UCSD-AML1 (cell line): ENCODE measurements around the gene PRR7.

ENCODE experiments used
- DNase-seq: peaks from one replicate; lab custom pipeline; 2025; ENCODE audit not compliant: unreplicated experiment; lab: John Stamatoyannopoulos, UW

Gene PRR7

DNA sequence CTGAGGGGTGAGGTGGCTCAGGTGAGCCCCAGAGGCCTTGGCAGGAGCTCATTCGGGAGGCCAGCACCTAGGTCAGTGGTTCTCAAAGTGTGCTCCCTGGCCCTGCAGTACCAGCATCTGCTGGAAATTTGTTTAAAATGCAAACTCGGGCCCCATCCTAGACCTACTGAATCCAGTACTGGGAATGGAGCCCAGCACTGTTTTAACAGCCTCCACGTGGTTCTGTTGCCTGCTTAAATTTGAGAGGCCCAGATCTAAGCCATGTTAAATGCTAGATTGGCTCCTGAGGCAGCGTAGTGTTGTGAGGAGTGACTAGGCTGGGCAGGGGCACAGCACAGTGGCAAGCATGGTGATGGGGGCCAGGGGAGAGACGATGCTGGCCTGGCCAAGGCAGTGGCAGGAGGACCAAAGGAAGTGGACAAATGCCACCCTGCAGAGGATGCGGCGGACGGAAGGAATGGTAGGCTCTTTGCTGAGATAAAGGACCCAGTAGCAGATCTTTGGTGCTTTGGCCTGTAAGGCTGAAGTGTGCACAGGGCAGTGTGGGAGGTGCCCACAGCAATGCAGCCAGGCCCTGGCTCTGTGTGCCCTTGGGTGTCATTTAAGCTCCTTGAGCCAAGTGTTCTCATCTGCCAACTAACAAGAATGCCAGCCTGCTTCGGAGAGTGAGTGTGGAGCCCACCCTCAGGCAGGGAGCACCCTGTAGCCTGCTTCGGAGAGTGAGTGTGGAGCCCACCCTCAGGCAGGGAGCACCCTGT lies 4.2 kb downstream of the PRR7 start:
- no peak for DNase-seq

DNA sequence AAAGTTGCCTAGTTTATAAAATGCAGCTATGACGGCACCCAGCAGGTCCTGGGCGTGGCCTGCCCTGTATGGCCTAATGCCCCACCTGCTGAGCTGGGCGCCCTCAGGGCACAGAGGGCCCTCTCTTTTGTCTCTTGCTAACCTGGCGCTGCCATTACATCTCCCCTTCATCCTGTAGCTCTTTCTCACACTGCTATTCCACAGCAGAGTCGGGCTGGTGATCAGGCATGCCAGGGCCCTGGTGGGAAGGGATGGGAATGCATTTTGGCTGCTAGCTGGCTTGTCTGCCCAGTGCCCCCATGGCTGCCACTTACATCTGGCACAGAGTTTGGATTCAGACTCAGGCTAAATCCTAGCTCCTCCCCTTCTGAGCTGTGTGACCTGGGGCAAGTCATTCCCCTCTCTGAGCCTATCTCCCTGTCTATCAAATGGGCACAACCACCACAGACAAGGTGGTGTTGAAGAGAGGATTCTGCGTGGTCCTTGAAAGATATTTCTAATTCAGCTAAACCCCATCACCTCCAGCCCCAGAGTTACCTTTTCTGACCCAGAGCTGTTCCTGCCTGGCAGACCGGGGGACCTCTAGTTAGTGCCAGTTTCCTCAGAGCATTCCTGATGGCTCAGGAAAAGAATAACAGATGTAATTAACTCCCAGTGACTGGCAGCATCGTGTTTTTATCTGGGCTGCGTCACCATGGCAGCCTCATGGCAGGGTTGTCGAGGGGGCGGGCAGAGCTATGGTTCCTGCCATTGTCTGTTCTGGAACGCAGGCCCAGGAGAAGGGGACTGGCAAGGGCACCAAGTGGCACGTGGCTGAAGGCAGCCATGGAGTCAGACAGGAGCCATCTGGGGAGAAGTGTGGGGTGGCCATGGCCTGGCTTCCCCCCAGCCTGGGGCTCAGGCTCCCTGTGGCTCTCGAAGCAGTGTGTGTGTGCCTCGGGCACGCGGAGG lies 6.3 kb downstream of the PRR7 start:
- no peak for DNase-seq

DNA sequence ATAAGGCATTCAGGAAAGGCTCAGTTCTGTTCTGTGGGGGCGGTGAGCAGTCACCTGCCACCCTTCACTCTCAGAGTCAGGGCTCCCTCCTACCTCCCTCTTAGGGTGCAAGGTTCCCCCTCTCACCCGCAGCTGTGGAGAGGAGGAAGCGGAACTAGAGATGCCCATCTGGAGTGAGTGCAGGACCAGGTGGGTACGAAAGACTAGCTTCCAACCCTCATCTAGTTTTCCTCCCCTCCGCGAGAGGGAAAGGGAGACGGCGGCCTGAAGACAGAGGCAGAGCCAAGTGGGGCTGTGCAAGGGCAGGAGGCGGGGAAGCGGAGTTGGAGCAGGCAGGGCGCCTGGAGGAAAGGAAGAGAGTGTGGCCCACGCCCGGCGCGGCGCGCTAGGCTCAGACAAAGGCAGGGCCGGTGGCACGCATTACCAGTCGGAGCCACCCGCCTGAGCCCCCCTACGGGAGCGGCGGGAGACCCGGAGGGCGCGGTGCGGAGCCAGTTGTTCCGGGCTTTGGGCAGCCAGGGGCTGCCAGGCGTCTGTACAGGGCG lies 7.3 kb downstream of the PRR7 start:
- no peak for DNase-seq

DNA sequence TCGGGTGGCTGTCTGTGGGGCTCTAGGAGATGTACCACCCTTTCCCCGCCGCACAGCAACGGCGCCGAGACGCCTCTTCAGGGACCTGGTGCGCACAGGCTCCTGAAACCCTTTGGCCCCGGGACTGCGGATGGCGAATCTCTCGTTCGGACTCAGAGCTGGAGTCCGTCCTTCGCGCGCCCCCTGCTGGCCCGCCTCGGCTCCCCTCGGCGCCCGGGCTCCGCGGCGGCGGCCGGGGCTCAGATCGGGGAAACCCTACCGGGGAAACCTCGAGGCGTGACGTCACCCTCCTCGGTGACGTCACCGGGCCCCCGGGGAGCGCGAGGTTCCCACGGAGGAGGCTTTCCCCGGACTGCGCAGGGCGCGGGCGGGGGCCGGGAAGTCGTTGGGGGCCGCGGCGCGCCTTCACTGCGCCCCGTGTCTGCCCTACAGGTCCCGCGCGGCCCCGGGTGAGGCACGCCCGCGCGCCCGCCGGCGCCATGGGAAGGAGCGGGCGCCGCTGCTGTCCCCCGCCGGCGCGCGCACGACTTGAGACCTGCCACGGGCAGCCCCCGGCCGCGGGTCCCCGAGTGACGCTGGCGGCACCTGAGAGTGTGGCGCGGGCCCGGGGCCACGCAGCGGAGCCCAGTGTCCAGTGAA lies 7.9 kb downstream of the PRR7 start:
- peak; percentile 93 for DNase-seq

DNA sequence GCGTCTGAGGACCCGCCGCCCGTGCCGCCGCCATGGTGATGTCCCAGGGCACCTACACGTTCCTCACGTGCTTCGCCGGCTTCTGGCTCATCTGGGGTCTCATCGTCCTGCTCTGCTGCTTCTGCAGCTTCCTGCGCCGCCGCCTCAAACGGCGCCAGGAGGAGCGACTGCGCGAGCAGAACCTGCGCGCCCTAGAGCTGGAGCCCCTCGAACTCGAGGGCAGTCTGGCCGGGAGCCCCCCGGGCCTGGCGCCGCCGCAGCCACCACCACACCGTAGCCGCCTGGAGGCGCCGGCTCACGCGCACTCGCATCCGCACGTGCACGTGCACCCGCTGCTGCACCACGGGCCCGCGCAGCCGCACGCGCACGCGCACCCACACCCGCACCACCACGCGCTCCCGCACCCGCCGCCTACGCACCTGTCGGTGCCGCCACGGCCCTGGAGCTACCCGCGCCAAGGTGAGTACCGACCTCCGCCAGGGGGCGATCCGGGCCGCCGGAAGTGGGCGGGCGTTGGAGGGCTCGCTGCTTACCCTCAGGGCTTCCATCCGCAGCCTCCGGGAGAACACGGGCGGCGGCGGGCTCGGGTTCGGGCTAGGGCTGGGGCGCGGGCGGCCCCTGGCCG lies 8.5 kb downstream of the PRR7 start:
- peak; percentile 82 for DNase-seq

DNA sequence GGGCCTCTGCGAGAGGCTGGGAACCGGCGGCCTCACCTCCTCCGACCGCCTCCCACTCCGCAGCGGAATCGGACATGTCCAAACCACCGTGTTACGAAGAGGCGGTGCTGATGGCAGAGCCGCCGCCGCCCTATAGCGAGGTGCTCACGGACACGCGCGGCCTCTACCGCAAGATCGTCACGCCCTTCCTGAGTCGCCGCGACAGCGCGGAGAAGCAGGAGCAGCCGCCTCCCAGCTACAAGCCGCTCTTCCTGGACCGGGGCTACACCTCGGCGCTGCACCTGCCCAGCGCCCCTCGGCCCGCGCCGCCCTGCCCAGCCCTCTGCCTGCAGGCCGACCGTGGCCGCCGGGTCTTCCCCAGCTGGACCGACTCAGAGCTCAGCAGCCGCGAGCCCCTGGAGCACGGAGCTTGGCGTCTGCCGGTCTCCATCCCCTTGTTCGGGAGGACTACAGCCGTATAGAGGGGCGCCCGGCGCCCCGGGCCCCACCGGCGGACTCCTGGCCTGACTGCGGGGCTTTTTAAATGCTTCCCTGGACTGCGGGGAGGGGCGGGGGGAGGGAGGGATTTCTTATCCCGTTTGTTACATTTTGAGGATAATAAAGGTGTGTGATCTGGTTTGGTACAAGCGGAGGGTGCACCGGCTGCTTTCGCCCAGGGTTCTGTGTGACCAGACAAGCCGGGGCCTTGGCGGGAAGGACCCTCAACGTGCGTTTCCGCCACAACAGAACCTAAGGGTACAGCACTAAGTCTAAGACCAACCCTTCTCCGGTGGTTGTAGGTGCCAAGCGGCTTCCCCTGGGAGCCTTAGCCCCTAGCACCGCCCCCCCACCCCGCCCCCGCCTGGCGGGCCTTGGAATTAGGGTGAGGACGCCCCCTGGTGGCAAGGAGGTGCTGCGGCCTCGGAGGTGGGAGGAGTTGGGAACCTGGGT lies 9.3 kb downstream of the PRR7 start:
- peak; percentile 91 for DNase-seq

DNA sequence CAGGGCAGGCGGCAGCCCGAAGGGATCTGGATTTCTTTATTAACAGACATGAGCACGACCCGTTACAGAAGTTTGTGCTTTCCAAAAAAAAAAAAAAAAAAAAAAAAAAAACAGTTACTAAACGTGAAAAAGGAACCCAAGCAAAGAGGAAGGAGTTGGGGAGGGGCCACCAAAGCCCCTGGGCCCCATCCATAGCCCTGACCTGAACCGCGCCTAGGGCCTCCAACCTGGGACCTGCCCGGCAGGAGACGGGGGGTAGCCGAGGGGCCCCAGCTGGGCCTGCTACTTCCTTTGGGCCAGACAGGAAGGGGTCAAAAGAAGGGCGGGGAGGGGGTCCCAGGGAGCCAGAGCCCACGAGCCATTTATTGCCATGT lies 10.0 kb downstream of the PRR7 start:
- no peak for DNase-seq

DNA sequence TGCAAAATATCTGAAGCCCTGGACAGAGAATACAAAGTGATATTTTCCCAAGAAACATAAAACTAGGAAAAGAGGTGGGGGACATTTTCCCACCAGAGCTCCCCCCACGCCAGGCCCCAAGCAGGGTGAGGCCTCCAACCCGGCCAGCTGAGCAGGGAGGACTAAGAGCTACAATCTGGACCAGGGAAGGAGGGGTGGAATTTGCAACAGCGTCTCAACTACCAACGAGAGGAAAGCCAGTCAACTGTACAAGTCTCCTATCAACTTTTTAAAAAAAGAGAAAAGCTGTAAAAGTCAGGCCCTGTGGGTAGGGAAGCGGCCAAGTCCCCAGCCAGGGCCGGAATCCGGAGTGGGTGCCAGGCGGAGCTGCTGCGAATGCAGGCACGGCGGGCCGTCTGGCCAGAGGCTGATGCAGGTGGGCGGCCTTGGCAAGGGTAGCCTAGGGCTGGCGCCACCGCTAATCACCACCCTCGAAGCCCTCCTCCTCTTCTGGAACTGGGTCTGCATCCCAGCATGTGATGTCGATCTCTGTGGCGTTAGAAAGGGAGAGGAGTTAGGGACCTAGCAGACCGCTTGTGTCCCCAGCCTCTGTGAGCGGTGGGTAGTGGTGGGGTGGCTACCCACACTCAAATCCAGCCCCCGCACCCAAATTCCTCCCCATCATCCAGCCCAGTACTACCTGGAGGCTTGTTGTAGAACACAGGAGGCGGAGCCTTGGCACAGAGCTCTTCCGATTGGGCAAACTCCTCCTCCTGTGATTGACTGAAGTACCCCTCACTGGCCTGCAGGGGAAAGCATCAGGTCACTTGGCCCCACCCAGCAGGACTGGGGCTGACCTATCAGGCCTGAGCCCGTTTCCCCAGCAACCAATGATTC lies 10.6 kb downstream of the PRR7 start:
- peak; percentile 87 for DNase-seq

DNA sequence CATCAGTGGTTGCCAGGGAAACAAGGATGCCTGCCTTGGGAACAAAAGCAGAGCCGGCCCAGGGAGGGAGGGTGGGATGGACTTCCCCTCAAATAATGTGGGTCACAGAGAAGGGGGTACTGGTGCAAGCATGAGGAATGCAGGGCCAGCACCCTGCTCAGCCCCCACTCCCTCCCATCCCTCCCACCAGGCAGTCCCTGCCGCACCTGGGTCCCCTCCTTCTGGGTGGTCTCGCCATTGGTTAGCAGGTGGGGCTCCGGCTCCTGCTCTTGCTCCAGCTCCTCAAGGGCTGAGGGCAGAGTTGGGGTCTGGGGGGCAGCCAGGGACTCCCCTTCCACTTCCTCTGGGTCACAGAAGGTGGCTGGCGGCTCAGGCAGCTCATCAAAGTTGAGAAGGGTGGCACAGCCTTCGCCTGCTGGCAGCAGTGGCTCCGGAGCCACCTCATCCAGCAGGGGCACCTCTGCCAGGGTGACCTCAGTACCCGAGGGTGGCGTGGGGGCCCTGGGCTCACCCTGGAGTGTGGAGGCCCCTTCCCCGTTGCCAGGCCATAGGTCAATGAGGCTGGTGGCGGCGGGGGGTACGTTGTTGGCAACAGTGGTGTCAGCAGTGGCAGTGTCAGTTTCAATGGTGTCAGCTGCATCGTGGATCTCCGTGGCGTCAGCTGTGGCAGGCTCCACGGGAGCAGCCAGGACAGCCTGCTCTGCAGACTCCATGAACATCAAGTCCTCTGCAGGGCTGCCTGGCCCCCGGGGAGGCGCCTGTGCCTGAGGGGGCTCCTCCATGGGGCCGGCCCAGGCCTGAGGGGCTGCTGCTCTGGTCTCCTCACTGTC lies 11.5 kb downstream of the PRR7 start:
- DNase-seq: no peak

DNA sequence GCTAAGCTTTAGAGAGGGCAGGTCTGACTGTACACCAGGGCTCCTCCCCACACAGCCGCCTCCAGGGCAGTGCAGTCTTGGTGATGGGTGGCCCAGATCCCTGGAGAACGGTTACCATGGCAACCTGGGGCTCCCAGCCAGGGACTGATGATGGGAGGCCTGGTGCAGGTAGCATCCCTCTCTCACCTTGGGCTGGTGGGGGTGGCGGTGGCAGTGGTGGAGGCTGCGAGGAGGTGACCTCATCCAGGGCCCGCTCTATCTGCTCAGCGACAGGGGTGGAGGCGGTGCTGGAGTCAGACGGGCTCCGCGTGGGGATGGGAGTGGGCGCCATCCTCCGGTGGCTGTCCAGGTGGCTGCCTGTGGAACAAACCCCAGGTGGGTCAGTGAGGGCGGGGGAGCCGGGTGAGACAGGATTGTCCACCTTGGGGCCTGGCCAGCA lies 12.3 kb downstream of the PRR7 start:
- DNase-seq: no peak

DNA sequence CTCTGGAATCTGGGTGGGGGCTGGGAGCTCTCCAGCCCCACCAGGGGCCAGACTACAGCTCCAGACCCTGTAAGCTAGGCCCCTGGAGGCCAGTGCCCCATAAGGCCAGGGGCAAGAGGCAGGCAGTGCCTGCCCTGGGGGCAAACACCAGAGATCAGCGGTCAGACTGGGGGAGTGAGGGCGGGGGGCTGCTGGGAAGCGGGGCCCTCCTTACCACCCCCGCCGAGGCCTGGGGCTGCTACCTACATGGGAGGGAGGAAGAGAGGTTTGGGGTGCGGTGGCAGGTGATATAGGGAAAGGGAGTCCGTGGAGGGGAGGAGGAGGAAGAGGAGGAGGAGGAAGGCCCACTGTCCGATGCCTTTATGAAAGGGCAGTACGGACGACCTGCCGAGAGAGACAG lies 12.7 kb downstream of the PRR7 start:
- DNase-seq: no peak

DNA sequence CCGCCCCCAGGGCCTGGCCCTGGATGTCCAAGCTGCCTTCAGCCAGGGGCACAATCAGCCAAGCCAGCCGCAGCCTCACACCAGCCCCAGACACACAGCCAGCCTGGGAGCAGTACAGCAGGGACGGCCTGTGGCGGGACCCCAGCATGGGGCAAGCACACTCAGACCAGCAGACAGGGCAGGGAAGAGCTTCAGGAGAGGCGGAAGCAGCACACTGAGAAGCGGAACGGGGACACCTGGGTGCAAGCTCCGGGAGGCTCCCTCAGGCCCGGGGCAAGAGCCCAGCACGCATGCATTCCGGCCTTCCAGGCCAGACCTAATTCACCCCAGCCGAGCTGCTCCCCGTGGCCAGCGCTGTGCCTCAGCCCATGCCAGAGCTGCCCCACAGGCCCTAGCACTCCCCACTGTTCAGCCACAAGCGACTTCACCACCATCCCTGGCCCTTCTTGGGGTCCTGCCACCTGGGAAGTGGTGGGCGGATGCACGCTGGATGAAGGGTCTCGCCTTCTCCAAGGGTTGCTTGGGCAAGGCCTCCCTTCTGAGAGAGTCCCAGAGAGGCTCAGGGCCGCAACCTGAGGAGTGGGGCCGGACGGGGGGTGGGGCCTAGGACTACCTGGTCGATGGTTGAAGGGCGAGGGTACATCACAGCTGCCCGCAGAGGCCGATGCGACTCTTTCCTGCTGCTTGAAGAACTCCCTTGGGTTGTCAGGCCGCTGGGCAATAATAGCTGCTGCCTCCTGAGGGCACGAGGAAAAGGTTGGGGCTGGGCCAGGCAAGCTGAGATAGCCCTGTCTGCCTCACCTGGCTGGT lies 13.4 kb downstream of the PRR7 start:
- no peak for DNase-seq

DNA sequence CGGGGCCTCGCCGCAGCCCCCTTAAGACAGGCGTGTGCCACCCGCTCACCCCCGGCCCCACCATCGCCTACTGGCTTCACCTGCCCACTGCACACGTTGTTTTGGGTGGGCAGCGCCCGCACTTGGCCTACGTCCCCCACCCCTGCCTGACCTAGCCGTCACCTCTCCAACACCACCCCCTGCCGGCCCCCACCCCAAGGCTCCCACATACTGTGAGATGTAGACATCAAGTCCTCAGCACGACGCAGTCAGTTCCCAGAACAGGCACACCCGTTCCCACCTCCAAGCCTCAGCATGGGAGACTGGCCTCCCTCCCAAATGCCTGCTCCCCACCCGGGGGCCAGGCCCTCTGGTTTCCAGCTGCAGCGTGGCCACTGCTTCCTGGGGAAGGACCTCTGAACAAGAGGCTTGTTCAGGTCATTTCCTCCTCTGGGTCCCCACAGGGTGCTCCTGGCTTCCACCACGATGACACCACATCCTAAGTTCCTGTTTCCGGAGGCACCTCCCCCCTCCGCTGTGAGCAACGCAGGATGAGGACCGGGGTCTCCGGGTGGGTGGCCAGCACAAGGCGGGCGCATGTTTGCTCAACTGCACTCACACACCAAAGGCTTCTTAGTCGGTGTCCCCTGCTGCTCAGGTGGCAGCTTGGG lies 15.5 kb downstream of the PRR7 start:
- peak; percentile 71 for DNase-seq

DNA sequence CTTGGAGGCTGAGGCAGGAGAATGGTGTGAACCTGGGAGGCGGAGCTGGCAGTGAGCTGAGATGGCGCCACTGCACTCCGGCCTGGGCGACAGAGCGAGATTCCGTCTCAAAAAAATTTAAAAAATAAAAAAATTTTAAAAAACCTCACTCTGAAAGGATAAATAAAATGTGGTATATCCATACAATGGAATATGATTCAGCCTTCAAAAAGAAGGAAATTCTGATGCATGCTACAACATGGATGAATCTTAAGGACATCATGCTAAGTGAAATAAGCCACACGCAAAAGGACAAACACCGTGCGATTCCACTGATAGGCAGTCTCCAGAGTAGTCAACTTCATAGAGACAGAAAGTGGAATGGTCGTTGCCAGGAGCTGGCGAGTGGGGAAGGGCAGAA lies 18.4 kb downstream of the PRR7 start:
- no peak for DNase-seq

DNA sequence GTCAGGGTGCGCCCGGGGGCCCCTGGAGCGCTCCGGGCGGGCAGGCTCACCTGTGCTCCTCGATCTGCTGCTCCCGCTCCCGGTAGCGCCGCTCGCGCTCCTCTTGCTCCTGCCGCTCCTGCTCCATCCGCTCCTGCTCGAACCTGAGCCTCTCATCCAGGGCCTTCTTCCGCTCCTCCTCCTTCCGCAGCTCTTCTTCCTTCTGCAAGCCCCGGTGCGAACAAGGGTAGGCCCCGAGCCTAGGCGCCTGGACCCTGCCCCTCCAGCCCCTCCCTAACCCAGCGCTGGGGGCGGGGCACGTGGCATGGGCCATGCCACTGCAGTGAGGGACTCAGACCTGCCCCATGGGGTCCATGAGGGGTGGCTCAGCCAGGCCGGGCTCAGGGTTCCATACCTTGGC lies 20.2 kb downstream of the PRR7 start:
- DNase-seq: no peak

DNA sequence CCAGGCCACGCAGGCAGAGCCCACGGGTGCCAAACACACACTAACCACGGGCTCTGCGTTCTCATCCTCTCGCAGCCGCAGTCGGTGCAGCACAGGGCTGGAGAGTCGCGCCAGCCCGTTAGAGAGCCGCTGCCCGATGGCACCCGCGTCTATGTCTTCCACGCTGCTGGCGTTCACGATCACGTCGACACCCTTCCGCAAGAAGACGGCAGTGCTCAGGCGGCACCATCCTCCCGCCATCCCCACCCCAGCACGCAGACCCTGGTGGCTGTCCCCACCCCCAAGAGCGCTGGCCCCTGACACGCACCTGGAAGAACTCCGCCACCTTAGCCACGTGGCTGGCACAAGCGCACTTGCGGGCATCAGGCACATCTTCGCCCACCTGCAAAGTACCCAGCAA lies 20.8 kb downstream of the PRR7 start:
- no peak for DNase-seq

DNA sequence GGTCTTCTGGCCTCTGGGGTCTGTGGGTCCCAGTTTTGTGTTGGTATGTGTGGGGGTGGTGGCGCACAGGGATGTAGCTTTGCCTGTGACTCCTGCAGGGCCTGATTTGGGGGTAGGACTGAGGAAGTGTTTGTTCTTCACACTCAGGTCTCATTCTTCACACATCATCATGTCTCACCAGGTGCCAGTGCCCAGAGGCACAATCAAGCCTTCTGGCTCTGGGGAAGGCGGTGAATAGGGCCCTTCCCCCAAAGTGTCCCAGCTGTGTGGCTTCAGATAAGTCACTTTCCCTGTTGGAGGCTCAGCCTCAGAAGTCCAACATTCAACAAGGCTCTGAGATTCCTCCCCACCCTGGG lies 21.7 kb downstream of the PRR7 start:
- DNase-seq: no peak
